ENCODE results near the gene ACSF2.

DNA sequence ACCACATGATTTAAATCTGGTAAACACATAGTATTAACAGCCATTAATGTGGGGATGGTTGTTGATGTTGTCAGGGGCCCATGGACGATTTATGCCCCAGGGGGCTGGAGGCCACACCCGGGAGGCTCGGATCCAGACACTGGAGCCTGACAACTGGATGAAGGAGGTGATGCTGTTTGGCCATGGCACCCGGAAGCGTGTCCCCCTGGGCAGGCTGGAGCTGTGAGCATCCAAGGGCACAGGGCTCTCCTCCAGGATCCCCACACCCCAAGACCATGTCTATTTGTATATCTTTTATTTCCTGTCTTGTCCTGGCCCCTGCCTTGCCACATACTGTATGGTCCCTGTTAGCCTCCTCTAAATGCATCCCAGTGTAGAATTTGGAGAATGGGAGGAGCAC is 57.2 kb downstream of the ACSF2 start:
- no peak for TF ChIP-seq CTCF (conservative IDR thresholded peaks at IDR 0.05)
- TF ChIP-seq ZFX (IDR thresholded peaks at IDR 0.05): no peak
